Right lobe of liver (tissue), 4 donors: Measurements from ENCODE around the gene TENM3.

Experiments
- CTCF ChIP-seq, 4 donors: fragments of 200-600 bp in 3 of 4; fragments of 450-650 bp in 1 of 4; IDR thresholded peaks; one replicate each; pipeline versions ENCODE4 v1.5.1 to v1.8.0; 2016 to 2022; ENCODE audit warnings: antibody characterized with exemption in 4 of 4, mild to moderate bottlenecking in 2 of 4
- POLR2A ChIP-seq: fragments of 450-650 bp; IDR thresholded peaks from one replicate; pipeline ENCODE4 v1.6.1; 2017; ENCODE audit warnings: antibody characterized with exemption, mild to moderate bottlenecking
- donor health status: DM: no; HTN: no; CAD: no.
- donor health status: DM: no; HTN: no; CAD: no.
- donor health status: DM: no; HTN: yes; CAD: no.

- TF ChIP-seq CTCF (IDR thresholded peaks at IDR 0.05) (no peak), POLR2A (no peak)
Measured at GRCh38 chr4:182533964-182534363, 290.8 kb downstream of the TENM3 start.
